ENCODE results near the gene EFR3B.

Gene EFR3B

DNA sequence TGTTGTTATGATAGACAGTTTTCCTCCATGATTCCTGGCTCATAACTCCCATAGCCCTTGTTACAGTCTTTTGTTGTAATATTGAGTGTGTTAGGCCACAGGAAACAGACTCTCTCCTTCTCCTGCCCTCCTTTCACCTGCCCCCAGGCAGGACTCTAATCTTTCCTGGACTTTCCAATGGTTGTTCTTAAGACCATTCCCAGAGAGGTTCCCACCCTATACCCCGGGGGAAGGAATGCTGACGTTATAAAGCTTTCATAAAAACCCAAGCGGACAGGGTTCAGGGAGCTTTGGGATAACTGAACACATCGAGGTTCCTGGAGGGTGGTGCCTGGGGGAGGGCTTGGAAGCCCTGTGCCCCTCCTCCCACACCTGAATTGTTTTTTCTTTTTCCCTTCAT is 2.8 kb upstream of the EFR3B start:
- H3K4me1 ChIP-seq (ENCODE audit: insufficient read depth, low read length): peaks cover 5% of the 10 kb centered on the region; the same call in 1 of the 2 replicates
- no peak overlapping the region for H3K27ac ChIP-seq (ENCODE audit: low read length)
- no peak overlapping the region for H3K4me3 ChIP-seq (ENCODE audit: low read length)
- no peaks in the 10 kb centered on the region for H3K9me3 ChIP-seq (ENCODE audit: insufficient read depth, low read depth, low read length)
- peaks cover 35% of the 10 kb centered on the region for H3K27me3 ChIP-seq (ENCODE audit: insufficient read depth, low read length)
- no peak overlapping the region for H3K9ac ChIP-seq (ENCODE audit: low read depth, low read length)
- H3K36me3 ChIP-seq (ENCODE audit: insufficient read depth, low read depth, low read length): no peaks in the 10 kb centered on the region

DNA sequence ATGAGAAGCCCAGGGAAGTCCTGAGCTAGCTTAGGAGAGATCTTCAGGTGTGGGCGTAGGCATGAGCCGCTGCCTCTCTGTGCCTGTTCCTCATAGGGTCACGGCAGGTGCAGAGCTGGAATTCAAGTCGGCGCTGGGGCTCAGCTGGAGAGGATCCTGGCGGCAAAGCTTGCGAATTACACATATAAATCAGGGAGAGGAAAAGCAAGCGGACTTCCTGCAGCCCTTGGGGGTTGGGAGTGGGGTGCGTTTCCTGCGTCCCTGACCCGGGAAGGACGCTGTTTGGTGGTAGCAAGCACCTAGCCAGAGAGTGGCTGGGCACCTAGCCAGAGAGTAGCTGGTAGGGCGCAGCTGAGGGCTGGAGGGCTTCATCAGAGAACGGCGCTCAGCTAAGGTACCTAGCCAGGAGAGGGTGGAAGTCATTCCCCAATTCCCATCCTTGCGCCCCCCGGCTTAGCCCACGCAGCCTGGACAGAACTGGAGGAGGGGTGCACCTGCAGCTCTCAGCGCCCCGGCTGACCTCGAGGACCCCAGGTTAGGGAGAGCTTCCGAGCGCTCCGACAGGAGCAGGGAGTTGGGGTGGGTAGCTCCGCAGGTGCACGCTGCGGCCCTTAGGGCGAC is 459 bp upstream of the EFR3B start:
- peaks cover 42% of the 10 kb centered on the region for H3K27me3 ChIP-seq (ENCODE audit: insufficient read depth, low read length)
- H3K4me1 ChIP-seq (ENCODE audit: insufficient read depth, low read length): peaks cover 5% of the 10 kb centered on the region; the same call in 1 of the 2 replicates
- peak overlapping the region; percentile 41; the same call in 1 of the 2 replicates for H3K9ac ChIP-seq (ENCODE audit: low read depth, low read length)
- no peaks in the 10 kb centered on the region for H3K9me3 ChIP-seq (ENCODE audit: insufficient read depth, low read depth, low read length)
- peak overlapping the region; percentile 89 for H3K4me3 ChIP-seq (ENCODE audit: low read length)
- no peak overlapping the region for H3K27ac ChIP-seq (ENCODE audit: low read length)
- no peaks in the 10 kb centered on the region for H3K36me3 ChIP-seq (ENCODE audit: insufficient read depth, low read depth, low read length)

DNA sequence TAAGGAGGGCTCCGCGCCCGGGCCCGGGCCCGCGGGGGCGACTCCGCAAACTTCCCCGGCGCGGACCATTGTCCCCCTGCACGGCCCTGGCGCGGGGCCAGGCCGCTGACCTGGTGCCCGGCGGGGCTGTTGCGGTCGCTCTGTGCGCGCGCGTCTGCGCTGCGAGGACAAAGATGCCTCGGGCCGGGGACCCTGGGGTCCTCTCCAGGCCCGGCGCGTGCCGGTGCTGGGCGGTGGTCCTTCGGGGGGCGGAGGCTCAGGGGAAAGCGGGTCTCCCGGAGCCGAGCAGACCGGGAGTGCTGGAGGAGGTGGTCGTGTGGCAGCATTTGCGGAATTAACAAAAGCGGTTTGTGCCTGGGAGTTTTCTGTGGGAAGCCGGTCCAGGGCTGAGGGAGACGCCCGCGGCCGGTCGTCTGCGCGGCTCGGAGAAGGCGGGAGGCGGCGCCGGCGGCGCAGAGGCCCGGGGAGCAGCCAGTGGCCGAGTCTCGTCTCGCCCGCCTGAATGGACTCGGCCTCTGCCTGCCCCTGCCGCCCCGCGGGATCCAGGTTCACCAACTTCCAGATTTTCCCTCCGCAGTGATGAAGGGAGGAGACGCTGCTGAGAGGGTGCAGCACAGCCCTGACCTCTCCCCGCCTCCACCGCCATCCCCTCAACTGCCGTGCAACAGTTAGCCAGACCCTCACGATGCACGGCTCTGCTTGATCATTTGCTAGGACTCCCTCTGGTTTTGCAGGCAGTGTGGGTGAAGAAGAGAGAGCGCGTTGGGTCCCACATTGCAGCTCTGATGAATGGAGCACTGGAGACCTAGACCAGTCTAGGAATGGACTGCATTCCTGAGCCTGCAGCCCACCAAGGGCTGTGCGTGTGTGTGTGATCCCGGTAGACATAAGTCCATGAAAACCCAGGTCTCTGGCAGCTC is 705 bp downstream of the EFR3B start:
- Histone ChIP-seq H3K9me3 (ENCODE audit: insufficient read depth, low read depth, low read length) (no peaks in the 10 kb centered on the region), H3K4me1 (ENCODE audit: insufficient read depth, low read length) (peaks cover 5% of the 10 kb centered on the region; the same call in 1 of the 2 replicates), H3K4me3 (ENCODE audit: low read length) (peak overlapping the region; percentile 89), H3K9ac (ENCODE audit: low read depth, low read length) (peak overlapping the region; percentile 79), H3K36me3 (ENCODE audit: insufficient read depth, low read depth, low read length) (no peaks in the 10 kb centered on the region), H3K27me3 (ENCODE audit: insufficient read depth, low read length) (peaks cover 36% of the 10 kb centered on the region), H3K27ac (ENCODE audit: low read length) (peak overlapping the region; percentile 50)

DNA sequence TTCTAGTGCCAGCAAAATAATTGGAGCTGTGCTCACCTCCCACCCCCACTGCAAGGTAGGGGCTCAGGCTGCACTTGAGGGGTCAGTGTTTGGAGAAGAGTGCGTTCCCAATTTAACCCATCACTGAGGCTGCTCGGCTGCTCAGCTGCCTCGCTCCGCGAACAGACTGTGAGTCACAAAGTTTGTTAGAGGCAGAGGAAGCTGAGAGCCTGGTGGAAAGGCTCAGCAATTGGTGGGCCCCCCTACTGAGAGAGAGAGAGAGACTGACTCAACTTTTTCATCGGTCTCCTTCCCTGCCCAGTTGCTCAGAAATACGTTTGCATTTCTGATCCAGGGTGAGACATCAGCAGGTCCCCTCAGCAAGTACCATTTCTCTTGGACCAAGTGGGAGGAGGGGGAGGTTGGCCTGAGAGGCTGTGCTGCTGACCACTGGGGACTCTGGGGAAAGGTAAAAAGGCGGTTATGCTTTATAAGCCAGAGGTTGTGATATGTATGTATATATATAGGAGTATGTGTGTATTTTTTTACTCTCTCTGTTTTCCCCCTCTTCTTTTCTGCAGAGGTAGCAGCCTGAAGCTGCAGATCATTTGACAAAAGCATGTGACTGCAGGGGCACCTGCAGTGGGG is 1.5 kb downstream of the EFR3B start:
- H3K9ac ChIP-seq (ENCODE audit: low read depth, low read length): peak overlapping the region; percentile 79
- H3K9me3 ChIP-seq (ENCODE audit: insufficient read depth, low read depth, low read length): no peaks in the 10 kb centered on the region
- no peak overlapping the region for H3K27ac ChIP-seq (ENCODE audit: low read length)
- H3K4me1 ChIP-seq (ENCODE audit: insufficient read depth, low read length): peaks cover 5% of the 10 kb centered on the region; the same call in 1 of the 2 replicates
- H3K4me3 ChIP-seq (ENCODE audit: low read length): peak overlapping the region; percentile 89
- H3K27me3 ChIP-seq (ENCODE audit: insufficient read depth, low read length): peaks cover 36% of the 10 kb centered on the region
- H3K36me3 ChIP-seq (ENCODE audit: insufficient read depth, low read depth, low read length): no peaks in the 10 kb centered on the region

DNA sequence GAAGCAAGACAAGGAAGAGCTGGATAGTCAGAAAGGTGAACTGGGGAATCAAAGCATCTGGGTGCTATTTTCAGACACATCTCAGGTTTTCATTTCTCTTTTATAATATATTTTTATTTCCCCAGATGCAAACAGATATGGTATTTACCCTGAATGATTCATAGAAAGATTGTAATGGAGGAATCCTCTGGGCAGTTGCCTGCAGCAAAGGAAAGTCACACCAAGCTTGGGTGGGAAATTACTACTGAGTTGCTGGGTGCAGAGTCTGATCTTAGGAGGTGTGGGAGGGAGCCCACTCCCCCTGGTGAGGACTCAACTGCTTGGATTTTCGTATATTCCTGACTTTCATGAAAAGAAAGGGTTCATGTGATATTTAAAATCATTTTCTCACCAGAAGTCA is 2.1 kb downstream of the EFR3B start:
- H3K4me3 ChIP-seq (ENCODE audit: low read length): peak overlapping the region; percentile 89; the same call in 1 of the 2 replicates
- H3K9ac ChIP-seq (ENCODE audit: low read depth, low read length): no peak overlapping the region
- H3K4me1 ChIP-seq (ENCODE audit: insufficient read depth, low read length): peaks cover 5% of the 10 kb centered on the region; the same call in 1 of the 2 replicates
- no peaks in the 10 kb centered on the region for H3K36me3 ChIP-seq (ENCODE audit: insufficient read depth, low read depth, low read length)
- H3K9me3 ChIP-seq (ENCODE audit: insufficient read depth, low read depth, low read length): no peaks in the 10 kb centered on the region
- H3K27ac ChIP-seq (ENCODE audit: low read length): no peak overlapping the region
- H3K27me3 ChIP-seq (ENCODE audit: insufficient read depth, low read length): peaks cover 36% of the 10 kb centered on the region

DNA sequence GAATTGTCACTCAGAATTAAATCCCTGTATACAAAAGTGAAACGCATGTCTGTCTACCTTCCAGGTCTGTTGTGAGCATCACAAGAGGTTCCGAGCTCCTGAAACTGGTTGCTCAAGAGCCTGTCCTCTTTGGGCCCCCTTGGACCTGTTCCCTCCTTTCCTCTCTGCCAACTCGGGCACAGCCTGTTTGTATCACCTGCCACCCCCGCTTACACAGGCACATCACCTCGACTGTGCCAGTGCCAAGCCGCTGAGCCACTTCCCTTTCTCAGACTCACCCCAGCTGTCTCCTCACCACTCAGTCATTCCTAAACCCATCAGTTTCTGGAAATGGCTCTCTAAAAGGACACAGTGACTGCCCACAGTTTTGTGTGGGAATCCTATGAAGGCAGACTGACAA is 3.1 kb downstream of the EFR3B start:
- Histone ChIP-seq H3K9me3 (ENCODE audit: insufficient read depth, low read depth, low read length) (no peaks in the 10 kb centered on the region), H3K4me1 (ENCODE audit: insufficient read depth, low read length) (peaks cover 5% of the 10 kb centered on the region; the same call in 1 of the 2 replicates), H3K27me3 (ENCODE audit: insufficient read depth, low read length) (peaks cover 34% of the 10 kb centered on the region), H3K36me3 (ENCODE audit: insufficient read depth, low read depth, low read length) (no peaks in the 10 kb centered on the region), H3K27ac (ENCODE audit: low read length) (no peak overlapping the region), H3K9ac (ENCODE audit: low read depth, low read length) (no peak overlapping the region), H3K4me3 (ENCODE audit: low read length) (no peak overlapping the region)

DNA sequence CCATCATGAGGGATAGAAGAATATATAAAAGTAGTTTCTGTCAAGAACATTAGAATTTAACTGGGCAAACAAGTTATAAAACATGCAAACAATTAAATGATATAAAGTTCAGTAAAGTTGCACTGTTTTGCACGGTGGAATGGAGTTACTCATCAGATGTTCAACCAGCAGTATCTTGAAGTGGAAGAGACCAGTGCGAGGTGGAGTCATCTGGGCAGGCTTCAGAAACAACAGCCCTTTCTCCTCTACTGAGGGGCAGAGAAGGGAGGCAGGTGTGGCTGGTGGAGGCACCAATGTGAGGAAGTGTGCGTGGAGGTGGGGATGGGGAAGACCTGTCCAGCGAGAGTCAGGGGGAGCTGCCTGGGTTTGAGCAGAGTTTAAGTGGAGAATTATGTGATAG is 7.5 kb downstream of the EFR3B start:
- no peak overlapping the region for H3K27ac ChIP-seq (ENCODE audit: low read length)
- peaks cover 3% of the 10 kb centered on the region for H3K27me3 ChIP-seq (ENCODE audit: insufficient read depth, low read length)
- H3K9ac ChIP-seq (ENCODE audit: low read depth, low read length): no peak overlapping the region
- no peak overlapping the region for H3K4me3 ChIP-seq (ENCODE audit: low read length)
- no peaks in the 10 kb centered on the region for H3K36me3 ChIP-seq (ENCODE audit: insufficient read depth, low read depth, low read length)
- no peaks in the 10 kb centered on the region for H3K9me3 ChIP-seq (ENCODE audit: insufficient read depth, low read depth, low read length)
- H3K4me1 ChIP-seq (ENCODE audit: insufficient read depth, low read length): peaks cover 4% of the 10 kb centered on the region; the same call in 1 of the 2 replicates

DNA sequence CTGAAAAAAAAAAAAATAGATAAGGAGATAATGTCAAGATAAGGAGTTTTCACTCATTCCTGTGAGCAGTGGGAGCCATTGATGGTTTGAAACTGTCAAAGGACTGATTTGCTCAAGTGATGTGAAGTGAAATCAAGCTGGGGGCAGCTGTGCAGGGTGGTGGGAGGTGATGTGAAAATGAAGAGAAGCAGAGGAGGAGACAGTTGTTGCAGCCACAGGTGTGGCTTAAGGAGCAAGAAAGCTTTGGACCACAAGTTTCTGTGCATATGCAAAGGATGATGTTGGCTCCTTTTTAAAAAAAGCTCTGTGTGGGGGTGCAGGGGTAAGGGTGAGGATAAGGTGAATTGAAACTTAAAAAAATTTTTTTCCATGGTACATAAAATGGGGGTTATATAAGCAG is 8.3 kb downstream of the EFR3B start:
- Histone ChIP-seq H3K27ac (ENCODE audit: low read length) (no peak overlapping the region), H3K27me3 (ENCODE audit: insufficient read depth, low read length) (no peaks in the 10 kb centered on the region), H3K9ac (ENCODE audit: low read depth, low read length) (no peak overlapping the region), H3K36me3 (ENCODE audit: insufficient read depth, low read depth, low read length) (no peaks in the 10 kb centered on the region), H3K4me1 (ENCODE audit: insufficient read depth, low read length) (peaks cover 4% of the 10 kb centered on the region; the same call in 1 of the 2 replicates), H3K9me3 (ENCODE audit: insufficient read depth, low read depth, low read length) (no peaks in the 10 kb centered on the region), H3K4me3 (ENCODE audit: low read length) (no peak overlapping the region)

DNA sequence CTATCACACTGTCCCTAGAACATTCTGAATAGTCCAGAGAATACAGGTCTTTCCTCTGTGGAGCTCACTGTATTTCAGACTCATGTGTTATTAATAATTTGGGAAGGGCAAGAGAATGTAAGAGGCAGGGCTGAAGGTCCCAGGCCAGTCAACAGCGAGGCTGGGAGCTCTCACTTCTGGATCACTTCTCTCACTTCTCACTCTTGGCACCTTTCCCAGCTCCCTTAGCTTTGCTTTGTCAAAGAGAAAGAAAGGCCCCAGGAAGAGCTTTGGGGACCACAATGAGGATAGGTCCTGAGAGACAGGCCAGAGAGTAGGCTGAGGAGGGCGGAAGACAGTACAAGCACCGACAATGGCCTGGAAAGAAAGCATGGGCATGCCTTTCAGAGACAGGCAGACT is 11.2 kb downstream of the EFR3B start:
- Histone ChIP-seq H3K4me3 (ENCODE audit: low read length) (no peak overlapping the region), H3K27ac (ENCODE audit: low read length) (no peak overlapping the region), H3K4me1 (ENCODE audit: insufficient read depth, low read length) (peaks cover 4% of the 10 kb centered on the region; the same call in 1 of the 2 replicates), H3K9ac (ENCODE audit: low read depth, low read length) (no peak overlapping the region), H3K9me3 (ENCODE audit: insufficient read depth, low read depth, low read length) (no peaks in the 10 kb centered on the region), H3K36me3 (ENCODE audit: insufficient read depth, low read depth, low read length) (no peaks in the 10 kb centered on the region), H3K27me3 (ENCODE audit: insufficient read depth, low read length) (no peaks in the 10 kb centered on the region)

DNA sequence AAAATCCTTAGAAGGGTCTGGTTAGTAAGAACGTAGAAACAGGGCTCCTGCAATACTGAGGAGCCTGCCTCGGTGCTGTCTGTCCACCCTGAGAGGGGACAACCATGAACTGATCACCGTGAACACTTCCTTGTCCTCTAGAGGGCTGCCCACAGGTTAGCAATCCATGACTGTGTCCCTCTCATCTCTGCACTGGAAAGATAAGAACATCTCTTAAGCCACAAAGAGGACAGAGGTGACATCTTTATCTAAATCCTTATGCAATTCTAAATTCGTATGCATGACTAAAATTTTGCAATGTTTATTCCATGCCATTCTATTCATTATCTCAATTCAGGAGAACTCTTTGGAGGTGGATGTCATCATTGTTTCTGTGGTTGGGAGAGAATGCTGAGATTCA is 12.8 kb downstream of the EFR3B start:
- Histone ChIP-seq H3K27ac (ENCODE audit: low read length) (no peak overlapping the region), H3K4me3 (ENCODE audit: low read length) (no peak overlapping the region), H3K9ac (ENCODE audit: low read depth, low read length) (no peak overlapping the region), H3K9me3 (ENCODE audit: insufficient read depth, low read depth, low read length) (no peaks in the 10 kb centered on the region), H3K4me1 (ENCODE audit: insufficient read depth, low read length) (peaks cover 4% of the 10 kb centered on the region; the same call in 1 of the 2 replicates), H3K27me3 (ENCODE audit: insufficient read depth, low read length) (no peaks in the 10 kb centered on the region), H3K36me3 (ENCODE audit: insufficient read depth, low read depth, low read length) (no peaks in the 10 kb centered on the region)

DNA sequence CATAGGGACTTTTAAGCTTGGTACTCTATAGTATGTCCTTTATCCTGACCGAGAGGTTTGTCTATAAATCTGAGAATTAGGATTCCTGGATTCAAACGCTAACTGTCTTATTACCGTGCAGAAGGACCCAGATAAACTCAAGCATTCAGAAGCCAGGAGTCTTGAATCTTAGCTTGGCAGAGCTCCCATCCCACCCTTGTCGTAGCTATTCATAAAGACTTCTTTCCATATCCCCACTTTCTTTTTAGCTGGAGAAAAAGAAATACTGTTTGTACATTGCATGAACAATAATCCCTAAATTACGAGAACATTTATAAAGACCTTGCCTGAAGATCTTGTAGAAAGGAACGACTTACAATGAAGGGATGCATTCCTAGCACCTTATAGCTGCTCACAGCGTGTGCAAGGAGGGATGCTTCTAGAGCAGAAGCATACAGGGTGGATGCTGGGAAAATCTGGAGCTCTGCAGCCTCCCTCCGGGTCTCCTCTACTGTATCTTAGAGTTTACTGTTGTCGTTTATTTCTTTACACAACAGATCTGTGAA is 13.6 kb downstream of the EFR3B start:
- Histone ChIP-seq H3K27ac (ENCODE audit: low read length) (no peak overlapping the region), H3K36me3 (ENCODE audit: insufficient read depth, low read depth, low read length) (no peaks in the 10 kb centered on the region), H3K4me1 (ENCODE audit: insufficient read depth, low read length) (peaks cover 4% of the 10 kb centered on the region; the same call in 1 of the 2 replicates), H3K9ac (ENCODE audit: low read depth, low read length) (no peak overlapping the region), H3K4me3 (ENCODE audit: low read length) (no peak overlapping the region), H3K9me3 (ENCODE audit: insufficient read depth, low read depth, low read length) (no peaks in the 10 kb centered on the region), H3K27me3 (ENCODE audit: insufficient read depth, low read length) (no peaks in the 10 kb centered on the region)

Data from iPS-20b (cell line).